Activated CD8-positive, alpha-beta memory T cell treated with anti-CD3 and anti-CD28 coated beads for 4 hours (primary cell): ENCODE results near the gene SVIL.
"Not testable (repeated sequence)": the region's sequence is repeated elsewhere in the genome, so short reads cannot be mapped to it uniquely, and the experiment has no call there.

Source experiments
- DNase-seq, 2 donors: peaks; one replicate each; pipeline ENCODE4 v3.0.0-alpha.2; 2020; ENCODE audit warnings: low read depth in 2 of 2

SVIL gene

DNA sequence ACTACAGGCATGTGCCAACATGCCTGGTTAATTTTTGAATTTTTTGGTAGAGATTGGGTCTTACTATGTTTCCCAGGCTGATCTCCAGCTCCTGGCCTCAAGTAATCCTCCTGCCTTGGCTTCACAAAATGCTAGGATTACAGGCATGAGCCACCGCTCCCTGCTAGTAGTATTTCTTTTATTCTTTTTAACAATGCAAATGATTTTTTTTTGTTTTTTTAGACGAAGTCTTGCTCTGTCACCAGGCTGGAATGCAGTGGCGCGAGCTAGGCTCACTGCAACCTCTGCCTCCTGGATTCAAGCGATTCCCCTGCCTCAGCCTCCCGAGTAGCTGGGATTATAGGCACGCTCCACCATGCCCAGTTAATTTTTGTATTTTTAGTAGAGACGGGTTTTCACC, 58.1 kb downstream of the SVIL start:
- DNase-seq, result no peak

DNA sequence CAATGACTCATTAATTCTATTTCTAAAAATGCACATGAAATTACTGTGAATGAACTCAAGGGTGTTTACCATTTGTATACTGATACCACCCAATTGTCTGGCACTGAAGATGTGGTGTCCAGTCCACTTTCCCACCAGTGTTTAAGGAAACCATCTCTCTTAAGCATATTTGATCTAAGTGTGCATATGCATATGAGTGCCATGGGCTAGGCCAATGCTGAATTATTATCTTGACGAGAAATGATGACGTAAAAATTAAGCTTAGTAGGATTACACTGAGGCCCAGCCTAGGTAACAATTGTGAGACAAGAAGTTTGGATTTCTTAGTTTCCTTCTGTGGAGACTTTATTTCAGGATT, 59.7 kb downstream of the SVIL start:
- DNase-seq, result no peak

- not testable (repeated sequence) for DNase-seq
Observed at GRCh38 chr10:29574212-29575097, 60.3 kb downstream of the SVIL start.

GRCh38 chr10:29570248-29570647, 64.5 kb downstream of the SVIL start:
- DNase-seq, result not testable (repeated sequence)

DNA sequence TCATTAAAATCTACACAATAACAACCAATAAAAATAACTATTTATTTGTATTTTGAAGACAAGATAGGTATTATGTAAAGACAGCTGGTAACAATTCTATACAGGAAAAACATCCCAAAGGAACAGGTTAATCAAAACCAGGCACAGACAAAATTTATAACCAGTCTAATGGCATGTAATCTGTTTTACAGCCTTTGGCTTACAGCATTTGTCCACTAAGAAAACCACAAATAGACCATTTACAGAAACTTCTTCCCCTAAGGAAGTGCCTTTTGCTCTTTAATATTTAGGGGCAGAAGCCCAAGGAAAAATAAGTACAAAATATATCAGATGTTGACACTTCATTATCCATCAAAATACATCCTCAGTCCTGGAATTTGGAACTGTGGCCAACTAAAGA, 65.0 kb downstream of the SVIL start:
- DNase-seq, result no peak

- no peak for DNase-seq
Observed at GRCh38 chr10:29567003-29567402, 67.8 kb downstream of the SVIL start.

DNA sequence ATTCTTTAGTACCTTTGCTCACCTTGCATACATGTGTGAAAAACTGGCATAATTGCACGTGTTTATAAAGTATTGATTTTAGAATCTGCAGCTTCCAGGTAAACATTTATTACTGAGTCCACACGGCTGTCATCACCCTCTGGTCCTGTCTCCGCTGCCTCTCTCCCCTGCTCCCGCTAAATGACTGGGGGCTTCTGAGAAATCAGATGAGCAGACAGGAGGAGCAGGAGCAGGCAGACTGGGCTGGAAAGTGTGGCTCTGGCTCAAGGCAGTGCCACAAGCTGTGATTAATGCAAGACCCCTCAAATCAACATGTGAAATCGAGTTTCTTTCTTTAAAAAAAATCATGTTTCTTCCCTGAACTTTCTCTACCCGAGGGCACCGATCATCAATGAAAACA, 68.6 kb downstream of the SVIL start:
- DNase-seq, result not testable (repeated sequence)

GRCh38 chr10:29563420-29564035, 71.2 kb downstream of the SVIL start:
- no peak for DNase-seq

GRCh38 chr10:29563006-29563405, 71.8 kb downstream of the SVIL start:
- not testable (repeated sequence) for DNase-seq

DNA sequence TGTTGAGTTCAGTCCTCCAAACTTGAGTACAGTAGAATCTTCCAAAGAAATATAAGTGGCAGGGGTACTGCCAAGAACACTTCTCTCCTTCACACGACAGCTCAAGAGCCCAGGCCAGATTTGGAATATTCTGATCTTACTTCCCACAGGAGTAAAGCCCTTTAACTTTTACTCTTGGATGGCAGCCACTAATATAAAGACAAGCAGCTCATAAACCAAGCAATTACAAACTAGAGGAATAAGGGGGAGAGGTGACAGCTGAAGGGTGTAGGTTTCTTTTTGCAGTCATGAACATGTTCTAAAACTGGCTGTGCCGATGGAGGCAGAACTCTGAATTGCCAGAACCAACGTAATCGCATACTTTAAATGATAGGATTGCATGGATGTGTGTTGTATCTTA, 74.8 kb downstream of the SVIL start:
- no peak for DNase-seq

- no peak for DNase-seq
Observed at GRCh38 chr10:29557665-29558064, 77.1 kb downstream of the SVIL start.

- no peak for DNase-seq
Observed at GRCh38 chr10:29555746-29556481, 78.9 kb downstream of the SVIL start.

- DNase-seq, result no peak
Observed at GRCh38 chr10:29555091-29555745, 79.6 kb downstream of the SVIL start.

DNA sequence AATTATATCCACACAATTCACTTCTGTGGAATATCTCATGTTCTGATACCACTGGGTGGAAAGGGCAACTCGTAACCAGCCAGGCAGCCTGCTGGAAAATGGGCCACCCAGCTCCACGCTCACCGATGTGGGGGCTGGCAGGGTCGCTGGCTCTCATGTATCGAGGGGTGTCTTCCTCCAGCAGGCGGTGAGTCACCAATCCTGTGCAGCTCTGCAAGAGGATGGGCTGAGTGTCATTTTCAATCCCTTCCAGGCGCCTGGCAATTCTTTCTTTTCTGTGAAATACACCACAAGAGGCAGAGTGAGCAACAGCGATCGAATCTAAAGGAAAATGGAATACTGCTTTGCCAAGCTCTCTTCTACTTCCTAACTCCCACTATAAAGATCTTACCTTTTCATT, 80.1 kb downstream of the SVIL start:
- DNase-seq, result no peak

DNA sequence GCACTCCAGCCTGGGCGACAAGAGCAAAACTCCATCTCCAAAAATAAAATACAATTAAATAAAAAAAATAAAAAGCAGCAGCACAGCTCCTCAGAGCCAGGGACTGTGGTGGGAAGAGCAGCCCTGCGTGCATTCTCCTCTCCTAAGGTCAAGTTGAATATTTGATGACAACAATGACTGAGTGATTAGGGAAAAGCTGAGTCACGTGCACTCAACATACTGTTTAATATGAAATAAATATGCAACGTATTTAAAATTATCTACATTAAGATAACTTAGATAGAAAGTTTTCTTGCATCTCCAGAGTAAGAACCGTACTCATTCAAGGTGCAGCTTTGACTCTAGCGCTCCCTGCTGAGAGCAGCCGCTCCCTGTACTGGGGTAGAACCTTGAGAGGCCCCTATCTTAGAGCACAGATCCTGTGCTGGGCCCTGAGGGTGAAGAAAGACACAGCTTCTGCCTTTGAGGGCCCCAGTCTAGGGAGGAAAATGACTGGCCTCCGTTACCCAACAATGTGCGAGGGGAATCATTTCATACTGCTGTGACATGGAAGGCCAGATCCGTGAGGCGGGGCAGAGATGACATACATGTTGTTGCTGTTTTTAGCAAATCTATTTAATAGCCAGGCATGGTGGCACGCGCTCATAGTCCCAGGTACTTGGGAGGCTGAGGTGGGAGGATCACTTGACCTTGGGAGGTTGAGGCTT, 81.1 kb downstream of the SVIL start:
- DNase-seq, result no peak

- DNase-seq, result not testable (repeated sequence)
Observed at GRCh38 chr10:29553116-29553515, 81.7 kb downstream of the SVIL start.

GRCh38 chr10:29549493-29549892, 85.3 kb downstream of the SVIL start:
- DNase-seq, result not testable (repeated sequence)

- no peak for DNase-seq
Observed at GRCh38 chr10:29546773-29547313, 87.9 kb downstream of the SVIL start.

GRCh38 chr10:29545122-29545521, 89.6 kb downstream of the SVIL start:
- no peak for DNase-seq

- no peak for DNase-seq
Observed at GRCh38 chr10:29543715-29544114, 91.1 kb downstream of the SVIL start.

- no peak for DNase-seq
Observed at GRCh38 chr10:29542723-29543122, 92.0 kb downstream of the SVIL start.
